Measurements from ENCODE around the gene MYOM1. TPM values are rescaled to one million over a fixed set of nuclear protein-coding genes. Genes with fewer than 3 reads are reported as not detected.
"Not testable (repeated sequence)": the region's sequence is repeated elsewhere in the genome, so short reads cannot be mapped to it uniquely, and the experiment has no call there.

MYOM1 gene
- total RNA-seq, 2 experiments from 2014 or later = 2.4 to 3.8 TPM

DNA sequence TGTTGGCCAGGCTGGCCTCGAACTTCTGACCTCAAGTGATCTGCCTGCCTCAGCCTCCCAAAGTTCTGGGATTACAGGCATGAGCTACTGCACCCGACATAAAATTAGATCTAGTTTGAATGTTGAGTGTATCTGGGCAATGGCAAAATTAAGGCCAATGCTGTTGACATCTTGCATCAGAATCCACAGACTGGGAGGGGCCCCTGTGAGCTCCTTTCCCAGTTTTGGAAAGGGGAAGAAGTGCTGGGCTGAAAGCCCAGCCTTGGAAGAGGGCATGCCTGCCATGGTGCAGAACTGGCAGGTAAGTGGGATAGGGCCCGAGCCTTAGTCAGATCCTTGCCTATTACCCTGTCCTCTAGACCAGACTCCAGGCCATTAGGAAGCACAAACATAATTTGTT is 4.5 kb upstream of the MYOM1 start:
- intact Hi-C loops (cut with micrococcal nuclease; ENCODE audit: unreplicated experiment) = no loop called here
- no peak overlapping the region for H3K4me2 ChIP-seq (ENCODE audit: low read length)
- POLR2A ChIA-PET = no interaction called here
- H3K79me2 ChIP-seq (ENCODE audit: insufficient read depth, low read depth, low read length) = no peaks in the 10 kb centered on the region
- no peaks in the 10 kb centered on the region for H3K36me3 ChIP-seq (ENCODE audit: insufficient read depth, low read length)
- no peak overlapping the region for H3K4me3 ChIP-seq (ENCODE audit: low read depth, low read length, poor library complexity, severe bottlenecking)
- TF ChIP-seq, protein P1, sequence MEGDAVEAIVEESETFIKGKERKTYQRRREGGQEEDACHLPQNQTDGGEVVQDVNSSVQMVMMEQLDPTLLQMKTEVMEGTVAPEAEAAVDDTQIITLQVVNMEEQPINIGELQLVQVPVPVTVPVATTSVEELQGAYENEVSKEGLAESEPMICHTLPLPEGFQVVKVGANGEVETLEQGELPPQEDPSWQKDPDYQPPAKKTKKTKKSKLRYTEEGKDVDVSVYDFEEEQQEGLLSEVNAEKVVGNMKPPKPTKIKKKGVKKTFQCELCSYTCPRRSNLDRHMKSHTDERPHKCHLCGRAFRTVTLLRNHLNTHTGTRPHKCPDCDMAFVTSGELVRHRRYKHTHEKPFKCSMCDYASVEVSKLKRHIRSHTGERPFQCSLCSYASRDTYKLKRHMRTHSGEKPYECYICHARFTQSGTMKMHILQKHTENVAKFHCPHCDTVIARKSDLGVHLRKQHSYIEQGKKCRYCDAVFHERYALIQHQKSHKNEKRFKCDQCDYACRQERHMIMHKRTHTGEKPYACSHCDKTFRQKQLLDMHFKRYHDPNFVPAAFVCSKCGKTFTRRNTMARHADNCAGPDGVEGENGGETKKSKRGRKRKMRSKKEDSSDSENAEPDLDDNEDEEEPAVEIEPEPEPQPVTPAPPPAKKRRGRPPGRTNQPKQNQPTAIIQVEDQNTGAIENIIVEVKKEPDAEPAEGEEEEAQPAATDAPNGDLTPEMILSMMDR (conservative IDR thresholded peaks at IDR 0.05; ENCODE audit: low read length) = no peak
- no peaks in the 10 kb centered on the region for H3K9me3 ChIP-seq (ENCODE audit: low read length)
- no peaks in the 10 kb centered on the region for H3K9me2 ChIP-seq (ENCODE audit: insufficient read depth, low read length)
- BruUV-seq (replicated peaks) = no TSS peak
- H3K4me1 ChIP-seq (ENCODE audit: insufficient read depth, low read length, poor library complexity, severe bottlenecking) = no peaks in the 10 kb centered on the region
- no peak overlapping the region for H2AFZ ChIP-seq (ENCODE audit: low read length)
- no peak for DNase-seq (ENCODE audit: low spot score)
- no peaks in the 10 kb centered on the region for H4K20me1 ChIP-seq (ENCODE audit: insufficient read depth, low read length)
- CTCF ChIA-PET (ENCODE audit: unreplicated experiment) = no interaction called here
- no peak overlapping the region for H3K27ac ChIP-seq (ENCODE audit: low read depth, low read length, poor library complexity, severe bottlenecking)

DNA sequence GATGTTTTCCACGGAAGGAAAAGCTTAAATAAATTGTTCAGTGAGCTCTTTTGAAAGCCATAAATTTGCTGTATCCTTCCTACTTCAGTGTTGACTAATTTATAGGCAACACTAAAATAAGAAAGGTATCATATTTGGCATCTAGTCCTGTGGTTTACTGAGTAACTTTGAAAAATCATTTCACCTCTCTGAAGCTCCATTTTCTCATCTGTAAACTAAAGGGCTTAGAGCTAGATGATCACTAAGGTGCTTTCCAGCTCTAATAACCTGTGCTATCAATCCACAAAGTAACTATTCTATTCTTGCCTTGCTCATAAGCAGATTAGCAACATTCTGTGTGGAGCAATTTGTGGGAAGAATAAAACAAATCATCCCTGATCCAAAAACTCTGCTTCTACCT is 3.6 kb upstream of the MYOM1 start:
- Histone ChIP-seq H3K36me3 (ENCODE audit: insufficient read depth, low read length) (no peaks in the 10 kb centered on the region), H3K9me3 (ENCODE audit: low read length) (no peaks in the 10 kb centered on the region), H3K27ac (ENCODE audit: low read depth, low read length, poor library complexity, severe bottlenecking) (no peak overlapping the region), H3K4me1 (ENCODE audit: insufficient read depth, low read length, poor library complexity, severe bottlenecking) (no peaks in the 10 kb centered on the region), H3K4me2 (ENCODE audit: low read length) (no peak overlapping the region), H3K9me2 (ENCODE audit: insufficient read depth, low read length) (no peaks in the 10 kb centered on the region), H3K4me3 (ENCODE audit: low read depth, low read length, poor library complexity, severe bottlenecking) (no peak overlapping the region), H4K20me1 (ENCODE audit: insufficient read depth, low read length) (no peaks in the 10 kb centered on the region), H2AFZ (ENCODE audit: low read length) (no peak overlapping the region), H3K79me2 (ENCODE audit: insufficient read depth, low read depth, low read length) (no peaks in the 10 kb centered on the region)
- DNase-seq (ENCODE audit: low spot score) = no peak
- BruUV-seq (replicated peaks) = no TSS peak
- TF ChIP-seq, protein P1 (conservative IDR thresholded peaks at IDR 0.05; ENCODE audit: low read length) = no peak
- no peak for TF ChIP-seq EZH2phosphoT487 (IDR thresholded peaks at IDR 0.05; ENCODE audit: borderline replicate concordance, low read depth, low read length)
- ChIA-PET CTCF (ENCODE audit: unreplicated experiment) (no interaction called here), POLR2A (interaction anchor here (0.6 to 1.8 kb wide), 2 partner anchors 10 to 36 kb away, joined by 3 to 4 read pairs; no protein-coding TSS in a partner anchor)
- intact Hi-C loops (cut with micrococcal nuclease; ENCODE audit: unreplicated experiment) = no loop called here

DNA sequence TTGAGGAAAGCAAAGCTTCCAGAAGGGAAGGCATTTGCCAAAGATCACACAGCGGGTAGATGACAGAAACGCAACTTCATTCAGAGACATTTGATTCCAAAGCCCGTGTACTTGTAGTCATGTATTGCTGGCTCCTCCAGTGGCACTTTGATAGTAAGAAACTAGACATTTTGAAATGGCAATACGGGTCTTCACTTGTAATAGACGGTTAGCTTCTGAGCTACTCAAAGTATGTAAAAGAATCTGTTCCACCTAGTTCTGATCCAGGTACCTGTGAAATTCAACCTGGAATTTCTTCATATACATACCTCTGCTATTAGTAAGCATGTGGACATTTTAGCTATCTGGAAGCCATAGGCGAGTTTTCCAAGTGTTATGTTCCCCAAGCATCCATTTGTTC is 1.7 kb upstream of the MYOM1 start:
- Histone ChIP-seq H3K36me3 (ENCODE audit: insufficient read depth, low read length) (no peaks in the 10 kb centered on the region), H3K9me2 (ENCODE audit: insufficient read depth, low read length) (no peaks in the 10 kb centered on the region), H3K9me3 (ENCODE audit: low read length) (no peaks in the 10 kb centered on the region), H3K27ac (ENCODE audit: low read depth, low read length, poor library complexity, severe bottlenecking) (no peak overlapping the region), H3K4me3 (ENCODE audit: low read depth, low read length, poor library complexity, severe bottlenecking) (no peak overlapping the region), H3K79me2 (ENCODE audit: insufficient read depth, low read depth, low read length) (no peaks in the 10 kb centered on the region), H3K4me2 (ENCODE audit: low read length) (no peak overlapping the region), H2AFZ (ENCODE audit: low read length) (no peak overlapping the region), H4K20me1 (ENCODE audit: insufficient read depth, low read length) (no peaks in the 10 kb centered on the region), H3K4me1 (ENCODE audit: insufficient read depth, low read length, poor library complexity, severe bottlenecking) (no peaks in the 10 kb centered on the region)
- BruUV-seq (replicated peaks) = no TSS peak
- ChIA-PET POLR2A (interaction anchor here (1.0 to 1.2 kb wide), 4 partner anchors 25 to 258 kb away, joined by 3 to 4 read pairs (median 4); no protein-coding TSS in a partner anchor), CTCF (ENCODE audit: unreplicated experiment) (no interaction called here)
- TF ChIP-seq, protein P1 (conservative IDR thresholded peaks at IDR 0.05; ENCODE audit: low read length) = no peak
- no peak for TF ChIP-seq EZH2phosphoT487 (IDR thresholded peaks at IDR 0.05; ENCODE audit: borderline replicate concordance, low read depth, low read length)
- DNase-seq (ENCODE audit: low spot score) = no peak
- intact Hi-C loops (cut with micrococcal nuclease; ENCODE audit: unreplicated experiment) = no loop called here

DNA sequence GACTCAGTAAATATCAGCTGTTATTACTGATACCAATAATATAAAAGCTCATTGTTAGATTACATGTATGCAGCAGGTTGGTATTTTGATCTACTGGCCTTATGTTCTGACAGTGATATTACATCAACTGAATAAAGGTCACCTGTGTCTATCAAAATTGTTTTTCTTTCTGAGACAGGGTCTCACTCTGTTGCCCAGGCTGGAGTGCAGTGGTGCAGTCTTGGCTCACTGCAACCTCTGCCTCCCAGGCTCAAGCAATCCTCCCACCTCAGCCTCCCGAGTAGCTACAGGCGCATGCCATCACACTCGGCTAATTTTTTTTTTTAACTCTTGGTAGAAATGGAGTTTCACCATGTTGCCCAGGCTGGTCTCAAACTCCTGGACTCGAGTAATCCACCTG is 1.1 kb upstream of the MYOM1 start:
- H2AFZ ChIP-seq (ENCODE audit: low read length); H3K4me1 ChIP-seq (ENCODE audit: insufficient read depth, low read length, poor library complexity, severe bottlenecking); H3K27ac ChIP-seq (ENCODE audit: low read depth, low read length, poor library complexity, severe bottlenecking); H3K9me3 ChIP-seq (ENCODE audit: low read length); H3K36me3 ChIP-seq (ENCODE audit: insufficient read depth, low read length); H4K20me1 ChIP-seq (ENCODE audit: insufficient read depth, low read length); intact Hi-C loops (cut with micrococcal nuclease; ENCODE audit: unreplicated experiment); DNase-seq (ENCODE audit: low spot score); H3K4me3 ChIP-seq (ENCODE audit: low read depth, low read length, poor library complexity, severe bottlenecking); BruUV-seq (replicated peaks); H3K79me2 ChIP-seq (ENCODE audit: insufficient read depth, low read depth, low read length); H3K9me2 ChIP-seq (ENCODE audit: insufficient read depth, low read length); H3K4me2 ChIP-seq (ENCODE audit: low read length): not testable (repeated sequence)
- ChIA-PET CTCF (ENCODE audit: unreplicated experiment) (interaction anchor here (1.5 kb wide), 1 partner anchor 9 kb away, joined by 4 read pairs; no protein-coding TSS in a partner anchor), POLR2A (interaction anchor here (0.9 kb wide), 1 partner anchor 14 kb away, joined by 3 read pairs; no protein-coding TSS in a partner anchor)
